Prostate gland (tissue), 2 donors: ENCODE results near the gene GEMIN4.

Experiments
- CTCF ChIP-seq, 4 experiments: fragments of 200-600 bp in 2 of 4; fragments of 450-650 bp in 2 of 4; sonication (generic) in 2 of 4; IDR thresholded peaks; 1 replicate in 3 of 4; 2 replicates in 1 of 4; pipeline ENCODE4 v1.5.1; 2016 to 2019; ENCODE audit warnings: antibody characterized with exemption in 4 of 4, mild to moderate bottlenecking in 2 of 4, moderate library complexity in 2 of 4
- POLR2A ChIP-seq: fragments of 450-650 bp; IDR thresholded peaks from one replicate; pipeline ENCODE4 v1.6.1; 2016; ENCODE audit warnings: antibody characterized with exemption, mild to moderate bottlenecking

- TF ChIP-seq CTCF (IDR thresholded peaks at IDR 0.05) (no peak), POLR2A (no peak)
Observed at GRCh38 chr17:696369-696768, 55.7 kb downstream of the GEMIN4 start.
